ENCODE results near the gene NGEF.

- TF ChIP-seq CTCF (IDR thresholded peaks at IDR 0.05) (no peak), MXI1 (IDR thresholded peaks at IDR 0.05; ENCODE audit: low read depth, low read length) (no peak), TAF1 (IDR thresholded peaks at IDR 0.05; ENCODE audit: borderline replicate concordance, low read depth, low read length) (no peak)
Observed at GRCh38 chr2:232931636-232932035, 81.4 kb downstream of the NGEF start.
